ENCODE measurements around the gene CABCOCO1. TPM values are rescaled to one million over a fixed set of nuclear protein-coding genes. Genes with fewer than 3 reads are reported as not detected.
A peak's percentile ranks its signal among the peaks of the same experiment; 100 is the strongest.

Gene CABCOCO1
- total RNA-seq, 1 experiment from 2014 or later = not detected

GRCh38 chr10:61746377-61746776, 83.6 kb downstream of the CABCOCO1 start:
- peaks cover 20% of the 10 kb centered on the region for H3K9me3 Mint-ChIP-seq (ENCODE audit: unreplicated experiment)
- H3K4me3 Mint-ChIP-seq (ENCODE audit: unreplicated experiment) = no peak overlapping the region
- intact Hi-C loops (cut with micrococcal nuclease; ENCODE audit: unreplicated experiment) = loop anchor here (5.0 kb wide), 1 partner anchor 291 kb away; no protein-coding TSS in a partner anchor
- Histone ChIP-seq H3K9me3 (no peaks in the 10 kb centered on the region), H3K36me3 (ENCODE audit: control insufficient read depth, insufficient read depth, low read length) (no peaks in the 10 kb centered on the region), H3K4me1 (peaks cover 47% of the 10 kb centered on the region), H3K27me3 (replicated peaks; ENCODE audit: control insufficient read depth, insufficient read depth, low read length) (no peaks in the 10 kb centered on the region), H3K4me3 (ENCODE audit: low read depth, low read length) (no peak overlapping the region)
- POLR2A ChIA-PET = no interaction called here
- no peak overlapping the region for H3K27ac Mint-ChIP-seq (ENCODE audit: unreplicated experiment)
- TF ChIP-seq, protein P1, sequence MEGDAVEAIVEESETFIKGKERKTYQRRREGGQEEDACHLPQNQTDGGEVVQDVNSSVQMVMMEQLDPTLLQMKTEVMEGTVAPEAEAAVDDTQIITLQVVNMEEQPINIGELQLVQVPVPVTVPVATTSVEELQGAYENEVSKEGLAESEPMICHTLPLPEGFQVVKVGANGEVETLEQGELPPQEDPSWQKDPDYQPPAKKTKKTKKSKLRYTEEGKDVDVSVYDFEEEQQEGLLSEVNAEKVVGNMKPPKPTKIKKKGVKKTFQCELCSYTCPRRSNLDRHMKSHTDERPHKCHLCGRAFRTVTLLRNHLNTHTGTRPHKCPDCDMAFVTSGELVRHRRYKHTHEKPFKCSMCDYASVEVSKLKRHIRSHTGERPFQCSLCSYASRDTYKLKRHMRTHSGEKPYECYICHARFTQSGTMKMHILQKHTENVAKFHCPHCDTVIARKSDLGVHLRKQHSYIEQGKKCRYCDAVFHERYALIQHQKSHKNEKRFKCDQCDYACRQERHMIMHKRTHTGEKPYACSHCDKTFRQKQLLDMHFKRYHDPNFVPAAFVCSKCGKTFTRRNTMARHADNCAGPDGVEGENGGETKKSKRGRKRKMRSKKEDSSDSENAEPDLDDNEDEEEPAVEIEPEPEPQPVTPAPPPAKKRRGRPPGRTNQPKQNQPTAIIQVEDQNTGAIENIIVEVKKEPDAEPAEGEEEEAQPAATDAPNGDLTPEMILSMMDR (IDR thresholded peaks at IDR 0.05; ENCODE audit: insufficient read depth in 1 of 2, low read depth in 1 of 2, low read length in 1 of 2, severe bottlenecking in 1 of 2, unreplicated experiment in 1 of 2) = no peak
- CTCF ChIA-PET = interaction anchor here (1.5 to 2.8 kb wide), 2 partner anchors 89 to 91 kb away, joined by 9 to 18 read pairs; no protein-coding TSS in a partner anchor
- no peaks in the 10 kb centered on the region for H3K36me3 Mint-ChIP-seq (ENCODE audit: insufficient read depth, unreplicated experiment)
- H3K27me3 Mint-ChIP-seq (ENCODE audit: insufficient read depth, unreplicated experiment) = no peaks in the 10 kb centered on the region
- DNase-seq = no peak
- BruUV-seq (replicated peaks) = no TSS peak
- peaks cover 28% of the 10 kb centered on the region for H3K4me1 Mint-ChIP-seq (ENCODE audit: low read depth, unreplicated experiment)

GRCh38 chr10:61747307-61747706, 84.6 kb downstream of the CABCOCO1 start:
- Mint-ChIP-seq H3K4me3 (ENCODE audit: unreplicated experiment) (no peak overlapping the region), H3K9me3 (ENCODE audit: unreplicated experiment) (peaks cover 20% of the 10 kb centered on the region), H3K27ac (ENCODE audit: unreplicated experiment) (no peak overlapping the region), H3K27me3 (ENCODE audit: insufficient read depth, unreplicated experiment) (no peaks in the 10 kb centered on the region), H3K4me1 (ENCODE audit: low read depth, unreplicated experiment) (peaks cover 37% of the 10 kb centered on the region), H3K36me3 (ENCODE audit: insufficient read depth, unreplicated experiment) (no peaks in the 10 kb centered on the region)
- BruUV-seq (replicated peaks) = no TSS peak
- Histone ChIP-seq H3K4me3 (ENCODE audit: low read depth, low read length) (no peak overlapping the region), H3K27me3 (replicated peaks; ENCODE audit: control insufficient read depth, insufficient read depth, low read length) (no peaks in the 10 kb centered on the region), H3K36me3 (ENCODE audit: control insufficient read depth, insufficient read depth, low read length) (no peaks in the 10 kb centered on the region), H3K4me1 (peaks cover 57% of the 10 kb centered on the region), H3K9me3 (no peaks in the 10 kb centered on the region)
- intact Hi-C loops (cut with micrococcal nuclease; ENCODE audit: unreplicated experiment) = loop anchor here (1.0 to 5.0 kb wide), 5 partner anchors 89 to 346 kb away; no protein-coding TSS in a partner anchor
- peak in 1 of 2 experiments; percentile 57 for DNase-seq
- TF ChIP-seq, protein P1 (IDR thresholded peaks at IDR 0.05; ENCODE audit: insufficient read depth in 1 of 2, low read depth in 1 of 2, low read length in 1 of 2, severe bottlenecking in 1 of 2, unreplicated experiment in 1 of 2) = no peak
- ChIA-PET CTCF (interaction anchor here (0.6 to 2.8 kb wide), 7 partner anchors 11 to 154 kb away, joined by 3 to 18 read pairs (median 4); partner anchors contain the start of gene ARID5B), POLR2A (interaction anchor here (1.0 kb wide), 2 partner anchors 44 to 521 kb away, joined by 3 to 4 read pairs; partner anchors contain the start of gene RTKN2)

DNA sequence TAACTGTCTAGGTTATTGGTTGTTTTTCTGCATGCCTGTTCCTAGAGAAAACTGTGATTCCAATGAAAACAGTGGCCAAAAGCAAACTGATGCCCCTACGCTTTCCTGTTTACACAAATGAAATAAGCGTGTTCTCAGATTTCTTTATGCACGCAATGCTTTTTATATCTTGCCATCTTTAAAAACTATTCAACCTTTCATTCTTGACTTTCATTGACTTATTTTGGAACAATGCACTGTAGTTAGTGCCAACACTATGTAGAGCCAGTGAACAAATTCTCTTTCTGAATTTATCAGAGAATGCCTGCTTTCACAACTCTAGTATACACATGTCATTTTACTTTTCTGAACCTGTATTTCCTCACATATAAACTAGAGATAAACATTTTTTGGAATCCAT, 86.6 kb downstream of the CABCOCO1 start:
- intact Hi-C loops (cut with micrococcal nuclease; ENCODE audit: unreplicated experiment) = loop anchor here (5.0 kb wide), 1 partner anchor 288 kb away; no protein-coding TSS in a partner anchor
- Mint-ChIP-seq H3K36me3 (ENCODE audit: insufficient read depth, unreplicated experiment) (no peaks in the 10 kb centered on the region), H3K4me3 (ENCODE audit: unreplicated experiment) (no peak overlapping the region), H3K27me3 (ENCODE audit: insufficient read depth, unreplicated experiment) (no peaks in the 10 kb centered on the region), H3K4me1 (ENCODE audit: low read depth, unreplicated experiment) (peaks cover 50% of the 10 kb centered on the region), H3K9me3 (ENCODE audit: unreplicated experiment) (peaks cover 10% of the 10 kb centered on the region), H3K27ac (ENCODE audit: unreplicated experiment) (peak overlapping the region; percentile 19)
- Histone ChIP-seq H3K27me3 (replicated peaks; ENCODE audit: control insufficient read depth, insufficient read depth, low read length) (no peaks in the 10 kb centered on the region), H3K4me3 (ENCODE audit: low read depth, low read length) (no peak overlapping the region), H3K36me3 (ENCODE audit: control insufficient read depth, insufficient read depth, low read length) (no peaks in the 10 kb centered on the region), H3K4me1 (peaks cover 72% of the 10 kb centered on the region), H3K9me3 (no peaks in the 10 kb centered on the region)
- POLR2A ChIA-PET = interaction anchor here (0.7 kb wide), 1 partner anchor 78 kb away, joined by 3 read pairs; no protein-coding TSS in a partner anchor
- TF ChIP-seq, protein P1 (IDR thresholded peaks at IDR 0.05; ENCODE audit: insufficient read depth in 1 of 2, low read depth in 1 of 2, low read length in 1 of 2, severe bottlenecking in 1 of 2, unreplicated experiment in 1 of 2) = no peak
- no TSS peak for BruUV-seq (replicated peaks)
- no peak for DNase-seq
- CTCF ChIA-PET = no interaction called here
